SU-DHL-6 (cell line): Measurements from ENCODE around the gene DGKH.

Source experiments
- H2AFZ ChIP-seq: fragments of 200-600 bp; sonication (generic); 2 replicates; pipeline ENCODE4 v1.6.1; 2014; ENCODE audit warnings: low read depth, mild to moderate bottlenecking, moderate library complexity, mixed read lengths, antibody characterized with exemption, low read length; ENCODE audit not compliant: severe bottlenecking
- H3F3A ChIP-seq: fragments of 200-600 bp; shearing (Covaris generic); 2 replicates; pipeline ENCODE4 v1.6.0; 2016; ENCODE audit warnings: antibody characterized with exemption, mild to moderate bottlenecking; ENCODE audit not compliant: insufficient read depth
- H3K27ac ChIP-seq: fragments of 200-600 bp; sonication (generic); 2 replicates; pipeline ENCODE4 v1.5.1; 2016; ENCODE audit warnings: low read depth, mild to moderate bottlenecking, low read length, moderate library complexity, mixed read lengths
- H3K27me3 ChIP-seq: fragments of 200-600 bp; sonication (generic), shearing (Covaris generic); 2 replicates; pipeline ENCODE4 v1.6.0; 2014; ENCODE audit warnings: mild to moderate bottlenecking, low read length
- H3K36me3 ChIP-seq: fragments of 200-600 bp; sonication (generic); 2 replicates; pipeline ENCODE4 v1.6.1; 2014; ENCODE audit warnings: mild to moderate bottlenecking, low read length, mixed read lengths
- H3K4me2 ChIP-seq: fragments of 300-600, 200-600 bp; shearing (Covaris generic), sonication (generic); 2 replicates; pipeline ENCODE4 v1.6.0; 2014; ENCODE audit warnings: low read length, low read depth, mild to moderate bottlenecking; ENCODE audit not compliant: poor library complexity, severe bottlenecking
- H3K4me3 ChIP-seq: fragments of 200-600 bp; sonication (generic); 2 replicates; pipeline ENCODE4 v1.5.1; 2014; ENCODE audit warnings: antibody characterized with exemption, low read length, mild to moderate bottlenecking, mixed read lengths; ENCODE audit not compliant: insufficient read depth, poor library complexity, severe bottlenecking
- H3K79me2 ChIP-seq: fragments of 200-600 bp; sonication (generic); 2 replicates; pipeline ENCODE4 v1.6.1; 2014; ENCODE audit warnings: mild to moderate bottlenecking, low read length, moderate library complexity; ENCODE audit not compliant: insufficient read depth
- H3K9ac ChIP-seq: fragments of 200-600 bp; sonication (generic); 2 replicates; pipeline ENCODE4 v1.7.0; 2014; ENCODE audit warnings: mild to moderate bottlenecking, low read length
- H3K9me2 ChIP-seq: fragments of 200-600 bp; sonication (generic); replicated peaks from 2 replicates; pipeline ENCODE4 v1.6.1; 2014; ENCODE audit warnings: low read length; ENCODE audit not compliant: insufficient read depth
- H3K9me3 ChIP-seq: fragments of 200-600 bp; sonication (generic); 2 replicates; pipeline ENCODE4 v1.6.1; 2014; ENCODE audit warnings: low read length, mixed read lengths; ENCODE audit not compliant: insufficient read depth
- H4K20me1 ChIP-seq: fragments of 200-600 bp; sonication (generic); 2 replicates; pipeline ENCODE4 v1.6.1; 2014; ENCODE audit warnings: low read depth, mild to moderate bottlenecking, antibody characterized with exemption, low read length, moderate library complexity, mixed read lengths
- EZH2phosphoT487 ChIP-seq: fragments of 200-600 bp; sonication (generic), shearing (Covaris generic); conservative IDR thresholded peaks from 2 replicates; pipeline ENCODE4 v1.6.1; 2018; ENCODE audit warnings: mild to moderate bottlenecking, antibody characterized with exemption, low read length, moderate library complexity, mixed read lengths
- TF ChIP-seq, protein P1 (sequence below): fragments of 200-600 bp; sonication (generic); IDR thresholded peaks from one replicate; pipeline ENCODE4 v1.5.1; 2017; ENCODE audit warnings: antibody characterized with exemption, mild to moderate bottlenecking, low read length, moderate library complexity; ENCODE audit not compliant: insufficient read depth, poor library complexity, severe bottlenecking

The DGKH gene

DNA sequence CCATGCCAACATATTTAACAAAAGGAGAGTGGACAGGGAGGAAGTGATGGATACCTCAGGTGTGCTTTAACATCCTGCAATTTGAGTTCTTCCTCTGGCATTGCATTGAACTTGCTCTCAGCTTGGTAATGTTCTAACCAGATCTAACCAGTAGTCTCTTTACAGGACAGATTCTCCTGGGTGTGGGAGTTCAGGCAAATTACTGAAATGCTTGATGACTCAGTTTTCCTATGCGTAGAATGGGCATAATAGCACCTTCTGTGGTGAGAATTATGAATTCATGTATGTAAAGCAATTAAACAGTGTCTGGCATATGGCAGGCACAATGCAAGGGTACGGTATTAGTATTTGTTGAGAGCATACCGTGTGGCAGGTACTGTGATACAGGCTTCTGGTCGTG, 227.1 kb downstream of the DGKH start:
- H3K9ac ChIP-seq, result no peak overlapping the region
- TF ChIP-seq, protein P1, sequence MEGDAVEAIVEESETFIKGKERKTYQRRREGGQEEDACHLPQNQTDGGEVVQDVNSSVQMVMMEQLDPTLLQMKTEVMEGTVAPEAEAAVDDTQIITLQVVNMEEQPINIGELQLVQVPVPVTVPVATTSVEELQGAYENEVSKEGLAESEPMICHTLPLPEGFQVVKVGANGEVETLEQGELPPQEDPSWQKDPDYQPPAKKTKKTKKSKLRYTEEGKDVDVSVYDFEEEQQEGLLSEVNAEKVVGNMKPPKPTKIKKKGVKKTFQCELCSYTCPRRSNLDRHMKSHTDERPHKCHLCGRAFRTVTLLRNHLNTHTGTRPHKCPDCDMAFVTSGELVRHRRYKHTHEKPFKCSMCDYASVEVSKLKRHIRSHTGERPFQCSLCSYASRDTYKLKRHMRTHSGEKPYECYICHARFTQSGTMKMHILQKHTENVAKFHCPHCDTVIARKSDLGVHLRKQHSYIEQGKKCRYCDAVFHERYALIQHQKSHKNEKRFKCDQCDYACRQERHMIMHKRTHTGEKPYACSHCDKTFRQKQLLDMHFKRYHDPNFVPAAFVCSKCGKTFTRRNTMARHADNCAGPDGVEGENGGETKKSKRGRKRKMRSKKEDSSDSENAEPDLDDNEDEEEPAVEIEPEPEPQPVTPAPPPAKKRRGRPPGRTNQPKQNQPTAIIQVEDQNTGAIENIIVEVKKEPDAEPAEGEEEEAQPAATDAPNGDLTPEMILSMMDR, result no peak
- TF ChIP-seq EZH2phosphoT487, result no peak
- peaks cover 12% of the 10 kb centered on the region; the same call in 1 of the 2 replicates for H3F3A ChIP-seq
- H3K27me3 ChIP-seq, result no peaks in the 10 kb centered on the region
- H3K9me3 ChIP-seq, result no peaks in the 10 kb centered on the region
- peaks cover 3% of the 10 kb centered on the region; the same call in 1 of the 2 replicates for H3K36me3 ChIP-seq
- H2AFZ ChIP-seq, result no peak overlapping the region
- peak overlapping the region; percentile 91 for H3K4me2 ChIP-seq
- peaks cover 84% of the 10 kb centered on the region for H3K79me2 ChIP-seq
- no peak overlapping the region for H3K4me3 ChIP-seq
- no peaks in the 10 kb centered on the region for H4K20me1 ChIP-seq
- H3K27ac ChIP-seq, result peak overlapping the region; percentile 83
- no peaks in the 10 kb centered on the region for H3K9me2 ChIP-seq

DNA sequence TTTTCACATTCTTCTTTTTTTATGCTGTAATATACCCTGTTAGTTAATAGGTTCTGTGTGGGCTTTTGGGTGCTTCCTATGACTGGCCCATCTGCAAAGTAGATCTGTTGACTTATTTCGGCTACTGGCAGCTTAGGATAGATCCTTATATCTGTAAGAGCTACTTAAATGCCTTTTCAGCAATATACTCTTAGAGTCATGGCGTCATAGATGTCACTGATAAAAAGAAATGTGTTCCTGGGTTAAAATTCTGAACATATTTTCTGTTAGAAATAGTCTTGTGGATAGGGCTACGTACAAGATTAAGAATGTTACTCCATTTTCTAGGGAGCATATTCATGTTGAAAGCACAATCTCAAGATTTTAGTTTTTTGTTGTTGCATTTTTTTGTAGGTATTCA, 228.2 kb downstream of the DGKH start:
- Histone ChIP-seq H3K9ac (no peak overlapping the region), H3K36me3 (peaks cover 3% of the 10 kb centered on the region; the same call in 1 of the 2 replicates), H3K4me3 (no peak overlapping the region), H3F3A (peaks cover 12% of the 10 kb centered on the region; the same call in 1 of the 2 replicates), H3K27ac (no peak overlapping the region), H3K27me3 (no peaks in the 10 kb centered on the region), H3K79me2 (peaks cover 96% of the 10 kb centered on the region), H4K20me1 (no peaks in the 10 kb centered on the region), H3K4me2 (peak overlapping the region; percentile 11), H3K9me3 (no peaks in the 10 kb centered on the region), H2AFZ (no peak overlapping the region), H3K9me2 (no peaks in the 10 kb centered on the region)
- TF ChIP-seq EZH2phosphoT487, result no peak
- TF ChIP-seq, protein P1, result no peak

DNA sequence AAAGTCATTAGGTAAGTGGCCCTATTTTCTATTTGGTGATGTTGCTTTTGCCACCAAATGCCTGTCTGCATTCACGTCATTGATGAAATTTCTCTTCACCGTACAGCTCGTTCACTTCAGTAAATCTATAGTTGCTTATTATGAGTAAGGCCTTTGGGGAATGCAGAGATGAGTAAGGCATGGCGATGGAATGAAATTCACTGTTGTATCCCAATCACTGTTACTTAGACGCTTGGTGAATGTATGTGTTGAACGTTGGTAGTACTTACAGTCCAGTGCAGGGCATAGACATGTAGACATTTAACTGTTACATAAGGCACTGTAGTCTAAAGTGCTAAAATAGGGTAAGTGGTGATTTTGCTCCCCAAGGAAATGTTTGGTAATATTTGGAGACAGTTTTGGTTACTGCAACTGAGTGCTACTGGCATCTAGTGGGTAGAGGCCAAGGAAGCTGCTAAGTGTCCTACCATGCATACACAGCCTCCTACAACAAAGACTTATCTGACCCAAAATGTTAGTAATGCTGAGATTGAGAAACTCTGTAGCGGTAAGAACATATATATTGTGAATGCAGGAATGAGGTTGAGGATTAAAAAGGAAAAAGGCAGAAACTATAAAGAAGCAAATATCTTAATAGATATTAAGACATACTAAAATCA, 229.3 kb downstream of the DGKH start:
- no peak overlapping the region for H3K9ac ChIP-seq
- no peak overlapping the region for H3K4me3 ChIP-seq
- H3K9me3 ChIP-seq, result no peaks in the 10 kb centered on the region
- H2AFZ ChIP-seq, result no peak overlapping the region
- H3K4me2 ChIP-seq, result peak overlapping the region; percentile 4
- no peak overlapping the region for H3K27ac ChIP-seq
- TF ChIP-seq EZH2phosphoT487, result no peak
- TF ChIP-seq, protein P1, result no peak
- H3K27me3 ChIP-seq, result no peaks in the 10 kb centered on the region
- H4K20me1 ChIP-seq, result no peaks in the 10 kb centered on the region
- no peaks in the 10 kb centered on the region for H3K9me2 ChIP-seq
- H3K36me3 ChIP-seq, result peaks cover 3% of the 10 kb centered on the region; the same call in 1 of the 2 replicates
- peaks cover 100% of the 10 kb centered on the region for H3K79me2 ChIP-seq
- peaks cover 12% of the 10 kb centered on the region; the same call in 1 of the 2 replicates for H3F3A ChIP-seq
